Fibroblast of upper back skin (primary cell): Measurements from ENCODE around the gene GGCX.
"Not testable (repeated sequence)": the region's sequence is repeated elsewhere in the genome, so short reads cannot be mapped to it uniquely, and the experiment has no call there.

Experiments used
- DNase-seq: peaks from one replicate; pipeline ENCODE4 v3.0.0-alpha.2; 2013

The GGCX gene

GRCh38 chr2:85593023-85593422 lies 31.7 kb upstream of the GGCX start:
- DNase-seq, result no peak

- DNase-seq, result not testable (repeated sequence)
Observed at GRCh38 chr2:85592299-85592698, 31.0 kb upstream of the GGCX start.

- DNase-seq, result no peak
Observed at GRCh38 chr2:85591563-85591962, 30.3 kb upstream of the GGCX start.

GRCh38 chr2:85590950-85591349 lies 29.7 kb upstream of the GGCX start:
- DNase-seq, result no peak

GRCh38 chr2:85589982-85590791 lies 28.9 kb upstream of the GGCX start:
- DNase-seq, result peak; percentile 92

- no peak for DNase-seq
Observed at GRCh38 chr2:85589181-85589580, 27.9 kb upstream of the GGCX start.

- DNase-seq, result no peak
Observed at GRCh38 chr2:85588645-85589044, 27.4 kb upstream of the GGCX start.

GRCh38 chr2:85588236-85588635 lies 26.9 kb upstream of the GGCX start:
- DNase-seq, result no peak

- DNase-seq, result peak; percentile 69
Observed at GRCh38 chr2:85585781-85586105, 24.4 kb upstream of the GGCX start.

GRCh38 chr2:85584857-85585780 lies 23.8 kb upstream of the GGCX start:
- DNase-seq, result peak; percentile 52

- no peak for DNase-seq
Observed at GRCh38 chr2:85584354-85584856, 23.1 kb upstream of the GGCX start, which contains the start of gene VAMP5. Gene VAMP5 (plus strand): TSS chr2:85584431. CDS start chr2:85584491, 60 bp downstream.

- no peak for DNase-seq
Observed at GRCh38 chr2:85583667-85584353, 22.5 kb upstream of the GGCX start.

GRCh38 chr2:85582492-85582891 lies 21.2 kb upstream of the GGCX start:
- DNase-seq, result no peak

- DNase-seq, result no peak
Observed at GRCh38 chr2:85580206-85580605, 18.9 kb upstream of the GGCX start.

- DNase-seq, result no peak
Observed at GRCh38 chr2:85579266-85579935, 18.1 kb upstream of the GGCX start.

- DNase-seq, result no peak
Observed at GRCh38 chr2:85578243-85579180, 17.2 kb upstream of the GGCX start.

GRCh38 chr2:85577386-85578242 lies 16.3 kb upstream of the GGCX start, which contains the start of gene VAMP8:
Gene VAMP8 (plus strand): TSS chr2:85577586. CDS start chr2:85577647, 61 bp downstream.
- DNase-seq, result no peak

GRCh38 chr2:85577063-85577385 lies 15.7 kb upstream of the GGCX start:
- no peak for DNase-seq

GRCh38 chr2:85575739-85576138 lies 14.4 kb upstream of the GGCX start:
- no peak for DNase-seq

GRCh38 chr2:85566265-85566664 lies 5.0 kb upstream of the GGCX start:
- no peak for DNase-seq
